HepG2 (cell line): Measurements from ENCODE around the gene CSNK1A1. TPM values are rescaled to one million over a fixed set of nuclear protein-coding genes. Genes with fewer than 3 reads are reported as not detected.

Experiments used
- CENPT ChIP-seq: sonication (generic); formaldehyde crosslinking; IDR thresholded peaks from 2 replicates; pipeline ENCODE4 v1.8.0; 2022; ENCODE audit warnings: low read depth, mild to moderate bottlenecking, moderate library complexity, missing genetic modification reagents
- EP300 ChIP-seq, 3 experiments: sonication (generic) in 1 of 3; formaldehyde crosslinking in 1 of 3; IDR thresholded peaks; 2 replicates each; pipeline versions ENCODE4 v1.5.1 to v1.6.1; 2011 to 2020; ENCODE audit warnings: low read depth in 2 of 3, low read length in 2 of 3, borderline replicate concordance in 1 of 3, improper control_type of control experiment in 1 of 3, mild to moderate bottlenecking in 1 of 3, missing genetic modification reagents in 1 of 3, moderate library complexity in 1 of 3
- RCOR2 ChIP-seq: IDR thresholded peaks from 2 replicates; pipeline ENCODE4 v1.6.1; 2016; ENCODE audit warnings: missing biosample characterization, missing genetic modification reagents
- SAP130 ChIP-seq: IDR thresholded peaks from 2 replicates; pipeline ENCODE4 v1.6.1; 2016; ENCODE audit warnings: low read depth
- SOX5 ChIP-seq: IDR thresholded peaks from 2 replicates; pipeline ENCODE4 v1.6.1; 2016; ENCODE audit warnings: borderline replicate concordance
- U2AF1 ChIP-seq: fragments of 200-400 bp; formaldehyde crosslinking; optimal IDR thresholded peaks from 2 replicates; pipeline ENCODE3; 2017; ENCODE audit warnings: mild to moderate bottlenecking, low read depth, low read length
- ZBTB1 ChIP-seq: sonication (generic); formaldehyde crosslinking; IDR thresholded peaks from 2 replicates; pipeline ENCODE4 v1.4.0; 2020; ENCODE audit warnings: missing genetic modification reagents, borderline replicate concordance
- ZBTB3 ChIP-seq: sonication (generic); formaldehyde crosslinking; IDR thresholded peaks from 2 replicates; pipeline ENCODE4 v1.4.0; 2020; ENCODE audit warnings: low read depth, mild to moderate bottlenecking, moderate library complexity, missing genetic modification reagents, borderline replicate concordance
- ZFY ChIP-seq: sonication (generic); formaldehyde crosslinking; IDR thresholded peaks from 2 replicates; pipeline ENCODE4 v1.4.0; 2020; ENCODE audit warnings: missing genetic modification reagents
- ZNF292 ChIP-seq: sonication (generic); formaldehyde crosslinking; IDR thresholded peaks from 2 replicates; pipeline ENCODE4 v1.8.1; 2022; ENCODE audit warnings: mild to moderate bottlenecking, low read depth, missing genetic modification reagents, borderline replicate concordance
- ZNF652 ChIP-seq: IDR thresholded peaks from 2 replicates; pipeline ENCODE4 v1.6.1; 2016; ENCODE audit warnings: low read depth, borderline replicate concordance
- ZNF746 ChIP-seq: sonication (generic); formaldehyde crosslinking; IDR thresholded peaks from 2 replicates; pipeline ENCODE4 v1.8.0; 2022; ENCODE audit warnings: mild to moderate bottlenecking, missing genetic modification reagents
- ZNF781 ChIP-seq: sonication (generic); formaldehyde crosslinking; IDR thresholded peaks from 2 replicates; pipeline ENCODE4 v1.5.1; 2020; ENCODE audit warnings: borderline replicate concordance, mild to moderate bottlenecking, missing genetic modification reagents; ENCODE audit errors: not compliant biosample characterization
- polyA plus RNA-seq, 8 experiments: library from polyadenylated mRNA; depleted of rRNA in 3 of 8; stranded (reverse) in 7 of 8; unstranded in 1 of 8; fragments of >200 nt; fragmentation: Illumina TruSeq in 4 of 8; extraction: Trizol in 4 of 8; gene quantifications; 2 replicates each; pipeline versions ENCODE4 v1.2.1 to v1.2.3, GENCODE V29; 2011 to 2016; ENCODE audit warnings: low read depth in 4 of 8, missing spikeins in 1 of 8, mixed read lengths in 1 of 8; ENCODE audit not compliant: insufficient read depth in 1 of 8
- total RNA-seq, 5 experiments: library from RNA; depleted of rRNA; stranded (reverse); fragments of >200 nt; fragmentation: Illumina TruSeq; extraction: Trizol; gene quantifications; 2 replicates each; pipeline ENCODE4 v1.2.3, GENCODE V29; 2016; ENCODE audit warnings: low read depth in 1 of 5
- TF ChIP-seq, protein P1 (sequence below): sonication (generic); formaldehyde crosslinking; IDR thresholded peaks from 2 replicates; pipeline ENCODE4 v1.5.0; 2020; ENCODE audit warnings: mild to moderate bottlenecking, missing genetic modification reagents, borderline replicate concordance
- TF ChIP-seq, protein P2 (sequence below): sonication (generic); formaldehyde crosslinking; IDR thresholded peaks from 2 replicates; pipeline ENCODE4 v1.5.0; 2020; ENCODE audit warnings: missing genetic modification reagents
- TF ChIP-seq, protein P3 (sequence below): sonication (generic); formaldehyde crosslinking; IDR thresholded peaks from 2 replicates; pipeline ENCODE4 v1.9.0; 2022; ENCODE audit warnings: missing genetic modification reagents, mild to moderate bottlenecking, borderline replicate concordance
- TF ChIP-seq, protein P4 (sequence below): sonication (generic); formaldehyde crosslinking; IDR thresholded peaks from 2 replicates; pipeline ENCODE4 v1.5.1; 2020; ENCODE audit warnings: missing genetic modification reagents, mild to moderate bottlenecking, borderline replicate concordance

The CSNK1A1 gene
- total and polyA plus RNA-seq, 2 of the 13 experiments (the other 11 are each of a cell fraction or from before 2014, with no cell fraction given) = 89.0 to 149 TPM

DNA sequence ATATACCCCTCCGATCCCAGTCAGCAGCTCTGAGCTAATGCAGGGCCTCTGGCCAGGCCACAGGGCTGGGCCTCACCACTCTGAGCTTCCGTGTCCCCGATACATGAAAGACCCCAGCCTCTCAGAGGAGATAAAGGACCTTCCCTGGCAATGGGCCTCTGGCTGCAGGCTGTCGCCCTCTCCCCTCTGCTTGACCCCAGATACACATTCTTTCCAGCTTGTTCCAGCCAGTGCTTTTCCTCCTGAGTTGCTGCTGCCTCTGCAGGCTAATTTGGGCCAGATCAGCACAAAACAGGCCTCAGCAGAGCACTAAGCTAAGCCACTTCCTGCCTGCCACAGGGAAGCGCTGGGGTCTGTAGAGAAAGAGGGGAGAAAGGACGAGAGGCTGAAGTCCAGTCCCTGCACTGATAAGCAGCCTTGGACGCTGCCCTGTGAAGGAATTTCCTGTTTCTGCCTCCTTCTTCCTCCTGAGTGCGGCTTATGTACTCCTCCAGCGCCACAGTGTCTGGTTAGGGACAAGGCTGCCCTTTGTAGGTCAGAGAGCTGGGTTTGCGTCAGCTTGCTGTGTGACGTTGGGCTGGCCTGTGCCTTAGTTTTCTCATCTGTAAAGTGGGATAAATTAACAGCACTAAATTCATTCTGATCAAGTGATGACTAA lies 99.1 kb downstream of the CSNK1A1 start (continued):
- TF ChIP-seq, protein P1, sequence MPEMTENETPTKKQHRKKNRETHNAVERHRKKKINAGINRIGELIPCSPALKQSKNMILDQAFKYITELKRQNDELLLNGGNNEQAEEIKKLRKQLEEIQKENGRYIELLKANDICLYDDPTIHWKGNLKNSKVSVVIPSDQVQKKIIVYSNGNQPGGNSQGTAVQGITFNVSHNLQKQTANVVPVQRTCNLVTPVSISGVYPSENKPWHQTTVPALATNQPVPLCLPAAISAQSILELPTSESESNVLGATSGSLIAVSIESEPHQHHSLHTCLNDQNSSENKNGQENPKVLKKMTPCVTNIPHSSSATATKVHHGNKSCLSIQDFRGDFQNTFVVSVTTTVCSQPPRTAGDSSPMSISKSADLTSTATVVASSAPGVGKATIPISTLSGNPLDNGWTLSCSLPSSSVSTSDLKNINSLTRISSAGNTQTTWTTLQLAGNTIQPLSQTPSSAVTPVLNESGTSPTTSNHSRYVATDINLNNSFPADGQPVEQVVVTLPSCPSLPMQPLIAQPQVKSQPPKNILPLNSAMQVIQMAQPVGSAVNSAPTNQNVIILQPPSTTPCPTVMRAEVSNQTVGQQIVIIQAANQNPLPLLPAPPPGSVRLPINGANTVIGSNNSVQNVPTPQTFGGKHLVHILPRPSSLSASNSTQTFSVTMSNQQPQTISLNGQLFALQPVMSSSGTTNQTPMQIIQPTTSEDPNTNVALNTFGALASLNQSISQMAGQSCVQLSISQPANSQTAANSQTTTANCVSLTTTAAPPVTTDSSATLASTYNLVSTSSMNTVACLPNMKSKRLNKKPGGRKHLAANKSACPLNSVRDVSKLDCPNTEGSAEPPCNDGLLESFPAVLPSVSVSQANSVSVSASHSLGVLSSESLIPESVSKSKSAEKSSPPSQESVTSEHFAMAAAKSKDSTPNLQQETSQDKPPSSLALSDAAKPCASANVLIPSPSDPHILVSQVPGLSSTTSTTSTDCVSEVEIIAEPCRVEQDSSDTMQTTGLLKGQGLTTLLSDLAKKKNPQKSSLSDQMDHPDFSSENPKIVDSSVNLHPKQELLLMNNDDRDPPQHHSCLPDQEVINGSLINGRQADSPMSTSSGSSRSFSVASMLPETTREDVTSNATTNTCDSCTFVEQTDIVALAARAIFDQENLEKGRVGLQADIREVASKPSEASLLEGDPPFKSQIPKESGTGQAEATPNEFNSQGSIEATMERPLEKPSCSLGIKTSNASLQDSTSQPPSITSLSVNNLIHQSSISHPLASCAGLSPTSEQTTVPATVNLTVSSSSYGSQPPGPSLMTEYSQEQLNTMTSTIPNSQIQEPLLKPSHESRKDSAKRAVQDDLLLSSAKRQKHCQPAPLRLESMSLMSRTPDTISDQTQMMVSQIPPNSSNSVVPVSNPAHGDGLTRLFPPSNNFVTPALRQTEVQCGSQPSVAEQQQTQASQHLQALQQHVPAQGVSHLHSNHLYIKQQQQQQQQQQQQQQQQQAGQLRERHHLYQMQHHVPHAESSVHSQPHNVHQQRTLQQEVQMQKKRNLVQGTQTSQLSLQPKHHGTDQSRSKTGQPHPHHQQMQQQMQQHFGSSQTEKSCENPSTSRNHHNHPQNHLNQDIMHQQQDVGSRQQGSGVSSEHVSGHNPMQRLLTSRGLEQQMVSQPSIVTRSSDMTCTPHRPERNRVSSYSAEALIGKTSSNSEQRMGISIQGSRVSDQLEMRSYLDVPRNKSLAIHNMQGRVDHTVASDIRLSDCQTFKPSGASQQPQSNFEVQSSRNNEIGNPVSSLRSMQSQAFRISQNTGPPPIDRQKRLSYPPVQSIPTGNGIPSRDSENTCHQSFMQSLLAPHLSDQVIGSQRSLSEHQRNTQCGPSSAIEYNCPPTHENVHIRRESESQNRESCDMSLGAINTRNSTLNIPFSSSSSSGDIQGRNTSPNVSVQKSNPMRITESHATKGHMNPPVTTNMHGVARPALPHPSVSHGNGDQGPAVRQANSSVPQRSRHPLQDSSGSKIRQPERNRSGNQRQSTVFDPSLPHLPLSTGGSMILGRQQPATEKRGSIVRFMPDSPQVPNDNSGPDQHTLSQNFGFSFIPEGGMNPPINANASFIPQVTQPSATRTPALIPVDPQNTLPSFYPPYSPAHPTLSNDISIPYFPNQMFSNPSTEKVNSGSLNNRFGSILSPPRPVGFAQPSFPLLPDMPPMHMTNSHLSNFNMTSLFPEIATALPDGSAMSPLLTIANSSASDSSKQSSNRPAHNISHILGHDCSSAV = no peak
- peak; percentile 77 to 93; a peak in 3 of 4 replicates for TF ChIP-seq EP300 (IDR thresholded peaks at IDR 0.05; ENCODE audit: low read depth in 2 of 2, low read length in 2 of 2)
- peak; percentile 97 for TF ChIP-seq EP300 (CRISPR knock-in tag; IDR thresholded peaks at IDR 0.05; ENCODE audit: borderline replicate concordance)
- peak; percentile 100 for TF ChIP-seq RCOR2 (CRISPR knock-in tag)
- TF ChIP-seq, protein P2, sequence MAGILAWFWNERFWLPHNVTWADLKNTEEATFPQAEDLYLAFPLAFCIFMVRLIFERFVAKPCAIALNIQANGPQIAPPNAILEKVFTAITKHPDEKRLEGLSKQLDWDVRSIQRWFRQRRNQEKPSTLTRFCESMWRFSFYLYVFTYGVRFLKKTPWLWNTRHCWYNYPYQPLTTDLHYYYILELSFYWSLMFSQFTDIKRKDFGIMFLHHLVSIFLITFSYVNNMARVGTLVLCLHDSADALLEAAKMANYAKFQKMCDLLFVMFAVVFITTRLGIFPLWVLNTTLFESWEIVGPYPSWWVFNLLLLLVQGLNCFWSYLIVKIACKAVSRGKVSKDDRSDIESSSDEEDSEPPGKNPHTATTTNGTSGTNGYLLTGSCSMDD (CRISPR knock-in tag) = no peak
- 0 out of 2 replicates have a peak, but pooled peaks have one; percentile 39 for TF ChIP-seq ZBTB3
- TF ChIP-seq, protein P3, sequence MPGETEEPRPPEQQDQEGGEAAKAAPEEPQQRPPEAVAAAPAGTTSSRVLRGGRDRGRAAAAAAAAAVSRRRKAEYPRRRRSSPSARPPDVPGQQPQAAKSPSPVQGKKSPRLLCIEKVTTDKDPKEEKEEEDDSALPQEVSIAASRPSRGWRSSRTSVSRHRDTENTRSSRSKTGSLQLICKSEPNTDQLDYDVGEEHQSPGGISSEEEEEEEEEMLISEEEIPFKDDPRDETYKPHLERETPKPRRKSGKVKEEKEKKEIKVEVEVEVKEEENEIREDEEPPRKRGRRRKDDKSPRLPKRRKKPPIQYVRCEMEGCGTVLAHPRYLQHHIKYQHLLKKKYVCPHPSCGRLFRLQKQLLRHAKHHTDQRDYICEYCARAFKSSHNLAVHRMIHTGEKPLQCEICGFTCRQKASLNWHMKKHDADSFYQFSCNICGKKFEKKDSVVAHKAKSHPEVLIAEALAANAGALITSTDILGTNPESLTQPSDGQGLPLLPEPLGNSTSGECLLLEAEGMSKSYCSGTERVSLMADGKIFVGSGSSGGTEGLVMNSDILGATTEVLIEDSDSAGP (CRISPR knock-in tag) = peak; percentile 82
- TF ChIP-seq CENPT = no peak
- TF ChIP-seq ZBTB1 (CRISPR knock-in tag) = no peak
- peak; percentile 99 for TF ChIP-seq ZNF292
- no peak for TF ChIP-seq ZNF746 (CRISPR knock-in tag)
- TF ChIP-seq SOX5 (CRISPR knock-in tag) = peak; percentile 67; the same call in 1 of the 2 replicates
- no peak for TF ChIP-seq U2AF1
- peak; percentile 91 for TF ChIP-seq ZFY
- TF ChIP-seq SAP130 (CRISPR knock-in tag) = peak; percentile 79
- TF ChIP-seq, protein P4, sequence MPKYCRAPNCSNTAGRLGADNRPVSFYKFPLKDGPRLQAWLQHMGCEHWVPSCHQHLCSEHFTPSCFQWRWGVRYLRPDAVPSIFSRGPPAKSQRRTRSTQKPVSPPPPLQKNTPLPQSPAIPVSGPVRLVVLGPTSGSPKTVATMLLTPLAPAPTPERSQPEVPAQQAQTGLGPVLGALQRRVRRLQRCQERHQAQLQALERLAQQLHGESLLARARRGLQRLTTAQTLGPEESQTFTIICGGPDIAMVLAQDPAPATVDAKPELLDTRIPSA (CRISPR knock-in tag) = no peak
- no peak for TF ChIP-seq ZNF652 (CRISPR knock-in tag)
- peak; percentile 62 for TF ChIP-seq ZNF781 (CRISPR knock-in tag)
